Prostate gland (tissue), 2 donors: ENCODE results near the gene CCDC88B.

Experiments
- CTCF ChIP-seq, 4 experiments: fragments of 200-600 bp in 2 of 4; fragments of 450-650 bp in 2 of 4; sonication (generic) in 2 of 4; IDR thresholded peaks; 1 replicate in 3 of 4; 2 replicates in 1 of 4; pipeline ENCODE4 v1.5.1; 2016 to 2019; ENCODE audit warnings: antibody characterized with exemption in 4 of 4, mild to moderate bottlenecking in 2 of 4, moderate library complexity in 2 of 4
- POLR2AphosphoS5 ChIP-seq: sonication (generic); formaldehyde crosslinking; IDR thresholded peaks from one replicate; pipeline ENCODE4 v1.6.1; 2017; ENCODE audit warnings: antibody characterized with exemption

- no peak for TF ChIP-seq POLR2AphosphoS5
- no peak for TF ChIP-seq CTCF (IDR thresholded peaks at IDR 0.05)
Observed at GRCh38 chr11:64389851-64390250, 49.8 kb downstream of the CCDC88B start.
